GM11168 (cell line): ENCODE results near the gene CAMTA1.

ENCODE experiments used
- in situ Hi-C: fragments of 300-500 bp; cut with MboI; formaldehyde crosslinking; loops from one replicate; pipeline ENCODE4 v1.12.0; 2022; ENCODE audit warnings: low sequenced_read_pairs; ENCODE audit not compliant: unreplicated experiment

Gene CAMTA1, protein sequence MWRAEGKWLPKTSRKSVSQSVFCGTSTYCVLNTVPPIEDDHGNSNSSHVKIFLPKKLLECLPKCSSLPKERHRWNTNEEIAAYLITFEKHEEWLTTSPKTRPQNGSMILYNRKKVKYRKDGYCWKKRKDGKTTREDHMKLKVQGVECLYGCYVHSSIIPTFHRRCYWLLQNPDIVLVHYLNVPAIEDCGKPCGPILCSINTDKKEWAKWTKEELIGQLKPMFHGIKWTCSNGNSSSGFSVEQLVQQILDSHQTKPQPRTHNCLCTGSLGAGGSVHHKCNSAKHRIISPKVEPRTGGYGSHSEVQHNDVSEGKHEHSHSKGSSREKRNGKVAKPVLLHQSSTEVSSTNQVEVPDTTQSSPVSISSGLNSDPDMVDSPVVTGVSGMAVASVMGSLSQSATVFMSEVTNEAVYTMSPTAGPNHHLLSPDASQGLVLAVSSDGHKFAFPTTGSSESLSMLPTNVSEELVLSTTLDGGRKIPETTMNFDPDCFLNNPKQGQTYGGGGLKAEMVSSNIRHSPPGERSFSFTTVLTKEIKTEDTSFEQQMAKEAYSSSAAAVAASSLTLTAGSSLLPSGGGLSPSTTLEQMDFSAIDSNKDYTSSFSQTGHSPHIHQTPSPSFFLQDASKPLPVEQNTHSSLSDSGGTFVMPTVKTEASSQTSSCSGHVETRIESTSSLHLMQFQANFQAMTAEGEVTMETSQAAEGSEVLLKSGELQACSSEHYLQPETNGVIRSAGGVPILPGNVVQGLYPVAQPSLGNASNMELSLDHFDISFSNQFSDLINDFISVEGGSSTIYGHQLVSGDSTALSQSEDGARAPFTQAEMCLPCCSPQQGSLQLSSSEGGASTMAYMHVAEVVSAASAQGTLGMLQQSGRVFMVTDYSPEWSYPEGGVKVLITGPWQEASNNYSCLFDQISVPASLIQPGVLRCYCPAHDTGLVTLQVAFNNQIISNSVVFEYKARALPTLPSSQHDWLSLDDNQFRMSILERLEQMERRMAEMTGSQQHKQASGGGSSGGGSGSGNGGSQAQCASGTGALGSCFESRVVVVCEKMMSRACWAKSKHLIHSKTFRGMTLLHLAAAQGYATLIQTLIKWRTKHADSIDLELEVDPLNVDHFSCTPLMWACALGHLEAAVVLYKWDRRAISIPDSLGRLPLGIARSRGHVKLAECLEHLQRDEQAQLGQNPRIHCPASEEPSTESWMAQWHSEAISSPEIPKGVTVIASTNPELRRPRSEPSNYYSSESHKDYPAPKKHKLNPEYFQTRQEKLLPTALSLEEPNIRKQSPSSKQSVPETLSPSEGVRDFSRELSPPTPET (N-terminal part only)

DNA sequence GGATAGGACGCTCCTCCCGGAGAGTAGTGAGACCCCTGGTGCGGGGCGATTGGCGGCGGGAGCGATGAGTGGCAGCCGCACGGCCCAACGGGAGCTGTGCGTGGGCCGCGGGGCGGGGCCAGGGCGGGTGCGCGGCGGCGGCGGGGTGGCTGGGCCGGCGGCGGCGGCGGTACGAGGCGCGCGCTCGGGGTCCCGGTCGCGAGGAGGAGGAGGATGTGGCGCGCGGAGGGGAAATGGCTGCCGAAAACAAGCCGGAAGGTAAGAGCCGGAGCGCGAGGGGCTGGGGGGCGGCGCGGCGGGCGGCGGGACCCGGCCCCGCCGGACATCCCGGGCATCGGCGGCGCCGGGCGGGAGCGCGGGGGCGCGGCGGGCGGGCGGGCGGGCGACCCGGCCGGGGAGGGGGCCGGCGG, at the start of gene CAMTA1:
Gene CAMTA1 (plus strand): TSS at position 137 of the 410 bp plus-strand sequence. CDS start 77 bp downstream, at position 214.
- in situ Hi-C loops = no loop called here

DNA sequence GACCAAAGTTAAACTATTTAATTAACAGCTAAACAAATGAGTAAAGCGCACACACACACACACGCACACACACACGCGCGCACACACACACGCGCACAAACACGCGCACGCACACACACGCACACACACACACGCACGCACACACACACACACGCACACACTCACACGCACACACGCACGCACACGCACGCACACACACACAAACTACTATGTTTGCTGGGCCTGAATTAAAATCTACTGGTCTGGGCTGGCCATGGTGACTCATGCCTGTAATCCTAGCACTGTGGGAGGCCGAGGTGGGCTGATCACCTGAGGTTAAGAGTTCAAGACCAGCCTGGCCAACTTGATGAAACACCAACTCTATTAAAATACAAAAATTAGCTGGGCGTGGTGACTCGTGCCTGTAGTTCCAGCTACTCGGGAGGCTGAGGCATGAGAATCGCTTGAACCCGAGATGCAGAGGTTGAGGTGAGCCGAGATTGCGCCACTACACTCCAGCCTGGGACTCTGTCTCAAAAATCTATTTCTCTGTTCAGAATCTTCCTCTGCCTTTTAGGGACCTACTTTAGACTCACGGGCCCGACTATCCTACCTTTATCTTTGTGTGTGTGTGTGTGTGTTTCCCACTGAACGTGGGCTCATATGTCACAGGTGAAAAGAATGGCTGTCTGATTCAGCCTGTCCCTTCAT, 46.1 kb upstream of the CAMTA1 start:
- in situ Hi-C loops = loop anchor here (25.0 kb wide), 2 partner anchors 148 to 323 kb away; no protein-coding TSS in a partner anchor

DNA sequence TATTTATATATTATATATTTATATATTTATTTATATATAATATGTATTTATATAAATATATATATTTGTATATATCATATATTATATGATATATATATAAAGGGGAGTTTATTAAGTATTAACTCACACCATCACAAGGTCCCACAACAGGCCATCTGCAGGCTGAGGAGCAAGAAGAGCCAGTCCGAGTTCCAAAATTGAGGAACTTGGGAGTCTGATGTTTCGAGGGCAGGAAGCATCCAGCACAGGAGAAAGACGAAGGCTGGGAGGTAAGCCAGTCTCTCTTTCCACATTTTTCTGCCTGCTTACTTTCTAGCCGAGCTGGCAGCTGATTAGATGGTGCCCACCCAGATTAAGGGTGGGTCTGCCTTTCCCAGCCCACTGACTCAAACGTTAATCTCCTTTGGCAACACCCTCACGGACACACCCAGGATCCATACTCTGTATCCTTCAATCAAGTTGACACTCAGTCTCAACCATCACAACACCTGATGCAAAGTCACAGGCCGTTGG, 42.5 kb upstream of the CAMTA1 start:
- in situ Hi-C loops = loop anchor here (25.0 kb wide), 2 partner anchors 145 to 320 kb away; no protein-coding TSS in a partner anchor

DNA sequence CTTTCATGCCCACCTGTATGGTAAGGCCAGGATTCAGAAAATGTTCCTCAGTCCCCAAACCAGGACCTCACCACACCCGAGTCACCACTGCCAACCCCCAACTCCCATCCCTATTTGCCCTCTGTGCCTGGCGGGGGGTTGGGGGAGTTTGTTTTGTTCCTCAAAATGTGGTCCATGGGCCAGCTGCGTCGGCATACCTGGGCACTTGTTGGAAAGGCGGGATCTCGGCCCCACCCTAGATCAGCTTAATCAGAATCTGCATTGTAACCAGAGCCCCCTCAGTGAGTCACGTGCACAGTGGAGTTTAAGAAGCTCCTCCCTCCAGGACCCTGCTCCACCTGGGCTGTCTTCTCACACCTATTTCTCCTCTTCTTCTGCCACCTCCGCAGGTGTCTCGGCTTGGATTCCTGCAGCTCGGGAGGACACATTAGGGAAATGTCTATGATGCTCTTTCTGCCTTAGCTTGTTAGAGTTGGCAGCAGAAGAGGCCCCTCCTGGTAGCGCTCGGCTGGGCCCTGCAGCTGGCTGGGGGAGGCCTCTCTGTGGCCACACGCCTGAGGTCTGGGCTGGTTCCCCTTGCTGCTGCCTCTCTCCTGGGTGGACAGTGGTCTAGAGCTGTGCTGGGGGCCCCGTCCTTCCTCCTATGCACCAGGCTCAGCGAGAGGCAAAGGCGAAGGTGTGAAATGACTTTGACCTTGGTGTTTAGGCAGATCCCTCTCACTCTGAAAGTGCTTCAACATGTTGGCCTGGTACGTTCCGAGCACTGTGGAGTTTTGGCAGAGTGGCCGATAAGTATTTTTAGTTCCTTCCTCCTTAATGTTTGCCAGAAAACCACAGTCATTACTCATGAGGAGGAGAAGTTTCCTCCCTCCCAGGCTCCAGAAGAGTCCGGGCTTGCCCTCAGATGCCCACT, 41.8 kb upstream of the CAMTA1 start:
- in situ Hi-C loops = loop anchor here (25.0 kb wide), 2 partner anchors 144 to 319 kb away; no protein-coding TSS in a partner anchor

DNA sequence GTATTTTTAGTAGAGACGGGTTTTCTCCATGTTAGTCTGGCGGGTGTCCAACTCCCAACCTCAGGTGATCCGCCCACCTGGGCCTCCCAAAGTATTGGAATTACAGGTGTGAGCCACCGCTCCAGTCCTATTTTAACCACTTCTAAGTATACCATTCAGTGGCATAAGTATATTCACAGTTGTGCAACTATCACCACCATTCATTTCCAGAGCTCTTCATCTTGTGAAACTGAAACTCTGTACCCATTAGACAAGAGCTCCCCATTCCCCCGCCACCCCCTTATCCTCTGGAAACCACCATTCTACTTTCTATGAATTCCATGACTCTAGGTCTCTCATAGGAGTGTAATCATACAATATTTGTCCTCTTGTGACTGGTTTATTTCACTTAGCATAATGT, 40.2 kb upstream of the CAMTA1 start:
- in situ Hi-C loops = loop anchor here (25.0 kb wide), 2 partner anchors 142 to 317 kb away; no protein-coding TSS in a partner anchor

DNA sequence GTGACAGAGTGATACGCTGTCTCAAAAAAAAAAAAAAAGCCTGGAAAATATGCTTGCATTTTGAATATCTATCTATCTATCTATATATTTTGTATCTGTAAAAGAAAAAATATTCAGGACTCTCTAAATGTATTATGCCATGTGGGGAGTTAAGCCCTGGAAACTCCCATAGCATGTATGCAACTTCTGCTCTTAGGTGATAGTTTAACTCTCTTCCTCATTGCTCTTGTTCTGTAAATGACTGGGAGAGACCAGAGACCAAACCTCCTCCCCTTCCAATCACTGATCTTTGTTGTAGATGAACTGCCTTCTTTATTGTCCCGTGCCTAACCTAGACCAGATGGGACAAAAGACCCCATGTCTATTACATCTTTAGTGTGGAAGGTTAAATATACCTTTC, 37.6 kb upstream of the CAMTA1 start:
- in situ Hi-C loops = loop anchor here (25.0 kb wide), 2 partner anchors 140 to 315 kb away; no protein-coding TSS in a partner anchor

DNA sequence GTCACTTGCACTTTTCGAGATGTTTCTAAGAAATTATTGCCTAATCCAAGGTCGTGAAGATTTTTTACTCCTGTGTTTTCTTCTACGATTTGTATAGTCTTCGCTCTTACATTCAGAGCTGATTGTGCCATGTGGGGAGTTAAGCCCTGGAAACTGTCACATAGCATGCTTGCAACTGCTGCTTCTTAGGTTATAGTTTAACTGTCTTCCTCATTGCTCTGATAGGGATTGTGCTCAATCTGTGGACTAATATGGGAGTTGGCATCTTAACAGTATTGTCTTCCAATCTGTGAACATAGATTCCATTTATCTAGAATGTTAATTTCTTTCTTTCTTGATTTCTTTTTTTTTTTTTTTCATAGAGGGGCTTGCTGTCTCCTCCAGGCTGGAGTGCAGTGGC, 34.8 kb upstream of the CAMTA1 start:
- in situ Hi-C loops = no loop called here

DNA sequence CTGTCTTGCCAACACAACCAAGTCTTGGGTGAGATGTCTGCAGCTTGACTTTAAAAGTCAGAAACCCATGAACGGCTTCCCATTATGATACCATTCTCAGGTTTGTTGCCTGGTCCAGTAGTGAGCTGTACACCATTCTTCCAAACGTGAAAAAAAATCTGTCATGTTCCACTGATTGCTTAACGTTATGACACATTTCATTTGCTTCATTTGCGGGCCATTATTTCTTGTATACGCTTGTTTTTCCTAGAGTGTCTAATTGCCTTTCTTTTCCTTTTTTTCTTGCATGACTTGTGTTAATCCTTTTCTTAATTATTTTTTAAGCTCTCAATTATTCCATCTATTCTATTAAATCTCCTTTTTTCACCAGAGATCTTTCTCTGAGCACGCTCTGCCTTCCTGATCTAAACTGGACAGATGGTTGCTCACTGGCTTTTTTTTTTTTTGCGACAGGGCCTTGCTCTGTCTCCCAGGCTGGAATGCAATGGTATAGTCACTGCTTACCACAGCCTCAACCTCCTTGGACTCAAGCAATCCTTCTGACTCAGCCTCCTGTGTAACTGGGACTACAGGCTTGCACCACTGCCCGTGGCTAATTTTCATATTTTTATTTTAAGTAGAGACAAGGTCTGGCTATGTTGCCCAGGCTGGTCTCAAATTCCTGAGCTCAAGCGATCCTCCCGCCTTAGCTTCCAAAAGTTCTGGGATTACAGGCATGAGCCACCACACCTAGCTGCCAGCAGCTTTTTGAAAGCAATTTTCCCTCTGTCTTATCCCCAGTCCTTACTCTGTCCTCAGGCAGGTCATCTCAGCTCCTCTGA, 31.7 kb upstream of the CAMTA1 start:
- in situ Hi-C loops = no loop called here

DNA sequence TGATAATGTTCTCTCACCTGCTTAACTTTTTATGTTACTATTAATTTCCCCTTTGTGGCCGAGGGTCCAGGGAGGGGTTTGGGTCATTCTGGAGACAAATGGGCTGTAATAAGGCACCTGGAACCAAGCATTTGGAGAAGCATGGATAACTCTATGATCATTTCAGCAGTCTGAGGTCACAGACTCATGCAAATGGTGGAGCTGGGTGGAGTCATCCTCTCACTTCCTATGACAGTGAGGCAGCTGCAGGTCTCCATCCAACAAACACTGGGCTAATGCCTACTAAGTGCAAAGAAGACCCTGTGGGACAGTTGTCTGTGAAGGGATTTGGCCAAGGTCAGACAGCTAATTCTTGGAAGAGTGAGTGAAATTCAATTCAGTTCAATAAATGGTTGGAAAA, 28.8 kb upstream of the CAMTA1 start:
- in situ Hi-C loops = no loop called here

DNA sequence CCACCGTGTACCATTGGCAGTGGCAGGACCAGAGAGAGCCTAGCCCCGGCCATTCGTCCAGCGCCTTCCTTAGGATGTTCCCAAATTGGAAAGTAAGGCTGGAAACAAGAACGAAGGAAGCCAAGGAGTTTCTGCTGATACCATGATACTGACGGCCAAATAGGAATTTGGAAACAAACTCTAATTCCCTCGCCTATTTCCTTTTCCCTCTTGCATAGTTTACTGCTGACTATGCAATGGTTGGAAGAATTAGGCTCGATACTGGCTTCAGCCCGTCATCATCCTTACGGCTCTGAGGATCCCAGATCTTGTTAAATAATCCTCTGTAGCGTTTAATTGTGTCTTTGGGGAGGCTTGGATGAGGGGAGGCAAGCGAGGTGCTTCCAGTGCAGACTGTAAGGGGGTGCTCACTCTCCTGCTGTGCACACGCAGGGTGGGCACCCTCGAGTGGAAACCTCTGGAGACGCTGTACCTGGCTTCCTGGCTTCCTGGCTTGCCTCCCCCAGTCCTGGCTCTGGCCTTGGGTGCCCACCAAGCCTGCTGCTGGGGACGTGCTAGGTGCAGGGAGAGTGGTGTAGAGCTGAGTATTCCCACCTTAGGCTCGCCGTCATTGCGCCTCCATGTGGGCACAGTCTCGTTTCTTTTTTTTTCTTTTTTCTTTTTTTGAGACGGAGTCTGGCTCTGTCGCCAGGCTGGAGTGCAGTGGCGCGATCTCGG, 27.4 kb upstream of the CAMTA1 start:
- in situ Hi-C loops = no loop called here

DNA sequence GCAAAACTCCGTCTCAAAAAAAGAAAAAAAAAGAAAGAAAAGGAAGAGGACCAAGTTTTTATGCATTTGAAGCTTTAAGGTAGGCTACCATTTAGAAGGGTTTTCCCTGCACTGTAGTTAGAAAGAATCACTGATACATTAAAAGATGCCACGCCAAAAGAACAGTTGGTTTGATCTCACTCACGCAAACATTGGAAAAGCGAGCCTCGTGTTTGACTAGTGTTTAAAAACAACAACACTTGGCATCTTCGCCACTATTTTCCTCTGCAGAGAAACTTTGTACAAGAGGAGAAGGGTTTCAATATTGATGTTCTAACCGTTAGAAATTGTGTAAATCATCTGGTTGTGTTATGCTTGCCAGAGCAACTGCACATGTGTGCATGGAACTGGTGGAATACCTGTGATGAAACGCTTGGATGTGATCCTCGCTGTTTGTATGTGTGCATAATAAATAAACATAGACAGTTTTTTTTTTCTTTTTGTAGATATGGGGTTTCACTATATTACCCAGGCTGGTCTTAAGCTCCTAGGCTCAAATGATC, 24.0 kb upstream of the CAMTA1 start:
- in situ Hi-C loops = no loop called here

DNA sequence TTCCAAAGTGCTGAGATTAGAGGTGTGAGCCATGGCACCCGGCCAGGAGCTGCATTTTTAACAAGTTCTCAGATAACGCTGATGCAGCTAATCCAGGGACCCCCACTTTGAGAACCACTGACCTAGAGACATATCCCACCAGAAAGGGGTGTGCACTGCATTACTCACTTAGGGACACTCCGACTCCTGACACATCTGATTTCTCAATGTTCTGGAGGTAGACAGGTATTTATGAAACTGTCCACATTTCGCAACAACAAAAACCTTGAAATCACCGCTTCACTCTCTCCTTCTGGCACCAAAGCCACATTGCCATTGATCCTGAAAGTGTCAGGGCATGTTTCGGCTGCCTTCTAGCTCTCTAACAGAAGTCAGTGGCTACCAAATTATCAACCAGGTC, 23.2 kb upstream of the CAMTA1 start:
- in situ Hi-C loops = no loop called here

DNA sequence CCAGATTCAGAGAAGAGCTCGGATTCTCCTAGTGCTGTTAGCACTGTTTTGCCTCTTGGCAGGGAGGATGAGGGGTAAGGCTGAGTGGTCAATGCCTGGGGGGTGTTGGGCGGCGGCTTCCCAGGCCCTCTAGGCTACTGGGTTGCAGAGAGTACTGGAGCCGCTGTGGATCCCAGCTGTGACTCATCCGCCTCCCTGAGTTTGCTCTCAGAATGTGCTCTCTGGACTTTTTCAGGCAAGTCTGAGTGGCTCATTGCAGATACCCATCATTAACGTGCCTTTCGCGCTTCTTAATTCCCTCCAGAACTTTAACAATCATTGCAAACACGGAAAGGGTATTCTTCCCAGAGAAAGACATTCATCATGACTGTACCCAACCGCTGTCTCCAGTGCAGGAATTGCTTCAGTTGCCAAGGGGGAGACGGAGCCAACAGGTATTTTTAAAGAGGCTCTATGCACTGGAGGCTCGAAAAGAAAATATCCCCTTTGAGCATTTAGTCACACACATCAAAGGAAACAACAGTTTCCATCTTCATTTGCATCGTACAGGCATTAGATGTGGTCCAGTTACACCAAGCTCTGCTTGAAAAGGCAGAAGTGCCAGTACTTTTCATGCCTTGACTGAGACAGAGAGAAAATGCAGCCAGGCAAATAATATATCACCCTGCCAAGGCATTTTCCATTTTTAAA, 14.4 kb upstream of the CAMTA1 start:
- in situ Hi-C loops = no loop called here

DNA sequence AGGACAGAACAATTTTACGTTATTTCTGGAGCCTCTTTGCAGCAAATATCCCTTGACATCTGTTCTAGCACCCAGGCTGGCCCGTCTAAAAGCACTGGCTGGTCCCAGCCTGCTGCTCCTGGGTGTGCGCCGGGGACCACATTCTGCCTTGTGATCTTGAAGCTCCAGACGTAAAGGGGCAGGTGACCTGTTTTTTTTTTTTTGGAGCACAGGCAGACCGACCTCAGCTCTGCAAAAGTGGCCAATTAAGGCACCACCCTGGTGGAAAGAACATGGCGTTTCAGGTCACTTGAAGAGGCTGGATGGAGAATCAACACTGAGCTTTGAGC, 13.8 kb upstream of the CAMTA1 start:
- in situ Hi-C loops = no loop called here

DNA sequence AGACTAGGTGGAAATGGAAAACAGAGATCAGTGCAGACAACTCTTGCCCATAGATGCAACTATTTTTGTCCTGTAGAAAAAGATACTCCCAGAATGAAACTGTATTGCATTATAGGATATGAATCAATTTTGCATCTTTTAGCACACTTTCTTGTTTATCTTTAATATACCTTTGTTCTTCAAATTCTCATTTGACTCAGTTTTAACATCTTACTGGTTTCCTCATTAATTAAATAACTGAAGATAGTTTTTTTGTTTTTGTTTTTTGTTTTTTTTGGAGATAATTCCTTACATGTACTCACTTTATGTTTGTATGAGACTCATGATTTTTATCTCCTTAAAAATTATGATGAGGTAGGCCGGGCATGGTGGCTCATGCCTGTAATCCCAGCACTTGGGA, 10.9 kb upstream of the CAMTA1 start:
- in situ Hi-C loops = no loop called here
